Stomach (tissue), 9 donors: Measurements from ENCODE around the gene KCNN3. TPM values are rescaled to one million over a fixed set of nuclear protein-coding genes. Genes with fewer than 3 reads are reported as not detected.

ENCODE experiments used
- DNase-seq, 2 donors: peaks; one replicate each; pipeline versions ENCODE4 v3.0.0 to v3.0.0-alpha.2; 2013 to 2019
- H3K27ac ChIP-seq, 5 donors: fragments of 200-600 bp in 4 of 5; sonication (generic) in 4 of 5; one replicate each; pipeline ENCODE4 v1.5.1; 2013 to 2019; ENCODE audit warnings: mild to moderate bottlenecking in 1 of 5, moderate library complexity in 1 of 5
- H3K27me3 ChIP-seq, 3 donors: fragments of 200-600 bp; sonication (generic); one replicate each; pipeline ENCODE4 v1.5.1; 2017 to 2019; ENCODE audit warnings: mixed run types in 1 of 3
- H3K36me3 ChIP-seq, 4 donors: fragments of 200-600 bp; sonication (generic); 1 replicate in 3 of 4; 2 replicates in 1 of 4; pipeline ENCODE4 v1.5.1; 2016 to 2019
- H3K4me1 ChIP-seq, 4 donors: fragments of 200-600 bp; sonication (generic); one replicate each; pipeline ENCODE4 v1.5.1; 2016 to 2019
- H3K4me3 ChIP-seq, 4 donors: fragments of 200-600 bp; sonication (generic) in 3 of 4; one replicate each; pipeline ENCODE4 v1.5.1; 2016 to 2019; ENCODE audit warnings: mild to moderate bottlenecking in 1 of 4
- H3K9me3 ChIP-seq, 4 donors: fragments of 200-600 bp; sonication (generic); one replicate each; pipeline ENCODE4 v1.5.1; 2016 to 2019
- CTCF ChIP-seq, 7 experiments: fragments of 450-650 bp in 4 of 7; fragments of 200-600 bp in 3 of 7; sonication (generic) in 3 of 7; IDR thresholded peaks; one replicate each; pipeline ENCODE4 v1.5.1; 2016 to 2019; ENCODE audit warnings: antibody characterized with exemption in 7 of 7, control low read depth in 2 of 7, mild to moderate bottlenecking in 1 of 7
- EP300 ChIP-seq: sonication (generic); formaldehyde crosslinking; IDR thresholded peaks from one replicate; pipeline ENCODE4 v1.6.1; 2017; ENCODE audit warnings: antibody characterized with exemption
- POLR2A ChIP-seq, 4 donors: fragments of 450-650 bp; IDR thresholded peaks; one replicate each; pipeline ENCODE4 v1.6.1; 2016; ENCODE audit warnings: antibody characterized with exemption in 4 of 4, control low read depth in 2 of 4, mild to moderate bottlenecking in 1 of 4, moderate library complexity in 1 of 4
- POLR2AphosphoS5 ChIP-seq, 3 donors: sonication (generic); formaldehyde crosslinking; IDR thresholded peaks; one replicate each; pipeline ENCODE4 v1.6.1; 2016; ENCODE audit warnings: antibody characterized with exemption in 3 of 3
- WGBS, 5 donors: extraction: QIAGEN DNeasy Blood & Tissue Kit in 3 of 5; methylation state at CpG; one replicate each; pipeline versions ENCODE4 v1.1.5 to v1.1.7; 2013 to 2018; 5-methylcytosine and 5-hydroxymethylcytosine counted together
- intact Hi-C: fragments of 100-400 bp; cut with DNase I; formaldehyde crosslinking; loops from one replicate; pipeline ENCODE4 v1.15.1; 2023; ENCODE audit warnings: low total_unique reads
- polyA plus RNA-seq, 3 donors: library from polyadenylated mRNA; stranded (reverse); fragments of 200-250 nt; gene quantifications; one replicate each; pipeline ENCODE4 v1.2.3, GENCODE V29; 2013
- total RNA-seq, 5 donors: library from RNA; depleted of rRNA; stranded (reverse); fragments of >200 nt; gene quantifications; one replicate each; pipeline versions ENCODE4 v1.1.0 to v1.2.3, GENCODE V29; 2014 to 2016
- donor health status: healthy with polysubstance abuse.
- donor health status: Bipolar disorder and iron deficiency.
- donor health status: healthy.

KCNN3 gene
- total and polyA plus RNA-seq, 8 donors, result 0.19 to 10.7 (median 2.3) TPM

- H3K36me3 ChIP-seq, result no peaks in the 10 kb centered on the region
- 69 to 77% (median 72%) methylated on average over 6 of the region's 6 CpGs for WGBS, 5 donors
- peaks cover 0 to 10% (median 0%) of the 10 kb centered on the region in 3 donors for H3K27me3 ChIP-seq
- intact Hi-C loops, result no loop called here
- H3K4me1 ChIP-seq, result peaks cover 0 to 7% (median 2%) of the 10 kb centered on the region in 4 donors
- no peaks in the 10 kb centered on the region for H3K9me3 ChIP-seq
- no peak overlapping the region for H3K27ac ChIP-seq
- TF ChIP-seq POLR2AphosphoS5 (IDR thresholded peaks at IDR 0.05), result no peak
- TF ChIP-seq POLR2A (IDR thresholded peaks at IDR 0.05), result no peak
- TF ChIP-seq EP300, result no peak
- no peak for TF ChIP-seq CTCF (IDR thresholded peaks at IDR 0.05)
- H3K4me3 ChIP-seq, result no peak overlapping the region
- DNase-seq, result no peak
Observed at GRCh38 chr1:154736841-154737240, 133.2 kb downstream of the KCNN3 start.

GRCh38 chr1:154735804-154736168 lies 134.3 kb downstream of the KCNN3 start:
- WGBS, 5 donors, result 75 to 90% (median 80%) methylated on average over 4 of the region's 4 CpGs
- TF ChIP-seq POLR2A (IDR thresholded peaks at IDR 0.05), result no peak
- TF ChIP-seq CTCF (IDR thresholded peaks at IDR 0.05), result no peak
- TF ChIP-seq EP300, result no peak
- TF ChIP-seq POLR2AphosphoS5 (IDR thresholded peaks at IDR 0.05), result no peak
- no peaks in the 10 kb centered on the region for H3K36me3 ChIP-seq
- H3K9me3 ChIP-seq, result no peaks in the 10 kb centered on the region
- H3K27ac ChIP-seq, result no peak overlapping the region
- H3K4me3 ChIP-seq, result no peak overlapping the region
- peaks cover 0 to 8% (median 0%) of the 10 kb centered on the region in 3 donors for H3K27me3 ChIP-seq
- no peak for DNase-seq
- intact Hi-C loops, result no loop called here
- H3K4me1 ChIP-seq, result peaks cover 2 to 14% (median 11%) of the 10 kb centered on the region in 4 donors

GRCh38 chr1:154735061-154735803 lies 134.8 kb downstream of the KCNN3 start:
- no peak for DNase-seq
- 92 to 95% (median 95%) methylated on average over 12 of the region's 12 CpGs for WGBS, 5 donors
- no peak overlapping the region for H3K4me3 ChIP-seq
- intact Hi-C loops, result no loop called here
- H3K27ac ChIP-seq, result no peak overlapping the region
- no peaks in the 10 kb centered on the region for H3K36me3 ChIP-seq
- TF ChIP-seq POLR2AphosphoS5 (IDR thresholded peaks at IDR 0.05), result no peak
- no peak for TF ChIP-seq CTCF (IDR thresholded peaks at IDR 0.05)
- no peaks in the 10 kb centered on the region for H3K9me3 ChIP-seq
- H3K27me3 ChIP-seq, result peaks cover 0 to 8% (median 0%) of the 10 kb centered on the region in 3 donors
- H3K4me1 ChIP-seq, result peaks cover 4 to 19% (median 15%) of the 10 kb centered on the region in 4 donors

- intact Hi-C loops, result no loop called here
- Histone ChIP-seq H3K9me3 (no peaks in the 10 kb centered on the region), H3K27ac (no peak overlapping the region), H3K4me3 (no peak overlapping the region), H3K4me1 (peaks cover 4 to 34% (median 24%) of the 10 kb centered on the region in 4 donors), H3K27me3 (peaks cover 0 to 8% (median 0%) of the 10 kb centered on the region in 3 donors), H3K36me3 (no peaks in the 10 kb centered on the region)
- no peak for DNase-seq
- WGBS, 5 donors, result 70 to 93% (median 78%) methylated on average over 3 to 4 of the region's 4 CpGs
- TF ChIP-seq POLR2AphosphoS5 (IDR thresholded peaks at IDR 0.05), result no peak
Observed at GRCh38 chr1:154733621-154734020, 136.5 kb downstream of the KCNN3 start.

GRCh38 chr1:154730986-154731489 lies 139.0 kb downstream of the KCNN3 start:
- Histone ChIP-seq H3K4me1 (peaks cover 4 to 51% (median 30%) of the 10 kb centered on the region in 4 donors), H3K36me3 (no peaks in the 10 kb centered on the region), H3K4me3 (no peak overlapping the region), H3K27ac (peak overlapping the region; percentile 50 to 80 (median 70)), H3K27me3 (peaks cover 0 to 8% (median 0%) of the 10 kb centered on the region in 3 donors), H3K9me3 (no peaks in the 10 kb centered on the region)
- DNase-seq, result peak in 1 of 2 donors; percentile 77
- intact Hi-C loops, result no loop called here
- no peak for TF ChIP-seq EP300
- peak in 1 of 3 donors; percentile 44 for TF ChIP-seq POLR2AphosphoS5 (IDR thresholded peaks at IDR 0.05)
- TF ChIP-seq CTCF (IDR thresholded peaks at IDR 0.05), result no peak
- no peak for TF ChIP-seq POLR2A (IDR thresholded peaks at IDR 0.05)
- 19 to 27% (median 25%) methylated on average over 10 of the region's 10 CpGs for WGBS, 5 donors
